Liver (tissue), 9 donors: ENCODE data around the gene SPRN. TPM values are rescaled to one million over a fixed set of nuclear protein-coding genes. Genes with fewer than 3 reads are reported as not detected.
A peak's percentile ranks its signal among the peaks of the same experiment; 100 is the strongest.

ENCODE experiments used
- DNase-seq: peaks from one replicate; pipeline ENCODE4 v3.0.0-alpha.2; 2017; ENCODE audit warnings: low spot score
- H3K27ac ChIP-seq, 2 donors: one replicate each; pipeline ENCODE4 v1.7.0; 2013; ENCODE audit warnings: inconsistent platforms in 2 of 2, low read length in 2 of 2, control low read depth in 1 of 2, low read depth in 1 of 2, mild to moderate bottlenecking in 1 of 2
- H3K27me3 ChIP-seq, 4 donors: one replicate each; pipeline versions ENCODE4 v1.6.1 to v1.7.0; 2013; ENCODE audit warnings: low read length in 3 of 4, inconsistent platforms in 1 of 4, mild to moderate bottlenecking in 1 of 4, moderate library complexity in 1 of 4; ENCODE audit not compliant: control insufficient read depth in 4 of 4, insufficient read depth in 4 of 4
- H3K36me3 ChIP-seq, 4 donors: one replicate each; pipeline versions ENCODE4 v1.6.1 to v1.7.0; 2013; ENCODE audit warnings: low read length in 3 of 4, mild to moderate bottlenecking in 3 of 4, low read depth in 1 of 4, moderate library complexity in 1 of 4; ENCODE audit not compliant: control insufficient read depth in 4 of 4, insufficient read depth in 3 of 4
- H3K4me1 ChIP-seq, 4 donors: one replicate each; pipeline versions ENCODE4 v1.6.1 to v1.7.0; 2013; ENCODE audit warnings: low read length in 3 of 4, mild to moderate bottlenecking in 3 of 4, moderate library complexity in 1 of 4; ENCODE audit not compliant: control insufficient read depth in 4 of 4, insufficient read depth in 4 of 4
- H3K4me3 ChIP-seq, 3 donors: one replicate each; pipeline versions ENCODE4 v1.6.1 to v1.7.0; 2013; ENCODE audit warnings: low read length in 3 of 3, control low read depth in 1 of 3, low read depth in 1 of 3, mild to moderate bottlenecking in 1 of 3
- H3K9ac ChIP-seq, 2 donors: one replicate each; pipeline ENCODE4 v1.7.0; 2013; ENCODE audit warnings: low read length in 2 of 2, mild to moderate bottlenecking in 2 of 2, moderate library complexity in 2 of 2, control low read depth in 1 of 2, low read depth in 1 of 2
- H3K9me3 ChIP-seq, 4 donors: one replicate each; pipeline versions ENCODE4 v1.6.1 to v1.7.0; 2013; ENCODE audit warnings: low read length in 3 of 4; ENCODE audit not compliant: control insufficient read depth in 4 of 4
- EGR1 ChIP-seq, 2 donors: IDR thresholded peaks; 2 replicates each; pipeline ENCODE4 v1.6.1; 2016 to 2018; ENCODE audit warnings: antibody characterized with exemption in 2 of 2, low read depth in 2 of 2
- FOXA1 ChIP-seq: IDR thresholded peaks from 2 replicates; pipeline ENCODE4 v1.6.1; 2016; ENCODE audit warnings: antibody characterized with exemption
- FOXA2 ChIP-seq: IDR thresholded peaks from 2 replicates; pipeline ENCODE4 v1.6.1; 2016; ENCODE audit warnings: antibody characterized with exemption
- HNF4A ChIP-seq, 2 donors: conservative IDR thresholded peaks; 2 replicates each; pipeline ENCODE4 v1.6.1; 2016; ENCODE audit warnings: antibody characterized with exemption in 2 of 2, mild to moderate bottlenecking in 2 of 2
- HNF4G ChIP-seq: IDR thresholded peaks from 2 replicates; pipeline ENCODE4 v1.6.1; 2016; ENCODE audit warnings: antibody characterized with exemption
- NR2F2 ChIP-seq: IDR thresholded peaks from 2 replicates; pipeline ENCODE4 v1.6.1; 2016; ENCODE audit warnings: antibody characterized with exemption
- RAD21 ChIP-seq, 2 donors: IDR thresholded peaks; 2 replicates each; pipeline ENCODE4 v1.6.1; 2016; ENCODE audit warnings: antibody characterized with exemption in 2 of 2, mild to moderate bottlenecking in 2 of 2
- SP1 ChIP-seq: IDR thresholded peaks from 2 replicates; pipeline ENCODE4 v1.6.1; 2018; ENCODE audit warnings: antibody characterized with exemption, mild to moderate bottlenecking
- TAF1 ChIP-seq: conservative IDR thresholded peaks from 2 replicates; pipeline ENCODE4 v1.6.1; 2016; ENCODE audit warnings: antibody characterized with exemption, mild to moderate bottlenecking
- YY1 ChIP-seq: IDR thresholded peaks from 2 replicates; pipeline ENCODE4 v1.6.1; 2016; ENCODE audit warnings: antibody characterized with exemption, mild to moderate bottlenecking
- WGBS: extraction: QIAGEN DNeasy Blood & Tissue Kit; methylation state at CpG from one replicate; pipeline ENCODE4 v1.1.7; 2013; 5-methylcytosine and 5-hydroxymethylcytosine counted together
- polyA plus RNA-seq, 2 donors: library from polyadenylated mRNA; stranded (reverse) in 1 of 2; unstranded in 1 of 2; fragments of 200-250 nt in 1 of 2; fragments of >200 nt in 1 of 2; fragmentation: Nextera tagmentation in 1 of 2; extraction: Ambion mirVana in 1 of 2; gene quantifications; one replicate each; pipeline versions ENCODE4 v1.2.1 to v1.2.3, GENCODE V29; 2013 to 2015
- total RNA-seq, 2 donors: library from RNA; depleted of rRNA; stranded (reverse); fragments of >200 nt; gene quantifications; one replicate each; pipeline ENCODE4 v1.2.3, GENCODE V29; 2014
- TF ChIP-seq, protein P1 (sequence below): IDR thresholded peaks from 2 replicates; pipeline ENCODE4 v1.6.1; 2016; ENCODE audit warnings: antibody characterized with exemption
- TF ChIP-seq, protein P2 (sequence below): fragments of 150-350 bp; IDR thresholded peaks from 2 replicates; pipeline ENCODE4 v1.5.1; 2017; ENCODE audit warnings: improper control_type of control experiment, low read depth, low read length; ENCODE audit not compliant: missing input control
- TF ChIP-seq, protein P3 (sequence below): IDR thresholded peaks from 2 replicates; pipeline ENCODE4 v1.6.1; 2016; ENCODE audit warnings: antibody characterized with exemption
- donor health status: healthy.
- donor health status: healthy.
- donor health status: healthy.
- donor health status: healthy.
- donor health status: healthy.

Gene SPRN
- total and polyA plus RNA-seq, 4 donors: 1.3 to 36.4 TPM; not detected in 2

DNA sequence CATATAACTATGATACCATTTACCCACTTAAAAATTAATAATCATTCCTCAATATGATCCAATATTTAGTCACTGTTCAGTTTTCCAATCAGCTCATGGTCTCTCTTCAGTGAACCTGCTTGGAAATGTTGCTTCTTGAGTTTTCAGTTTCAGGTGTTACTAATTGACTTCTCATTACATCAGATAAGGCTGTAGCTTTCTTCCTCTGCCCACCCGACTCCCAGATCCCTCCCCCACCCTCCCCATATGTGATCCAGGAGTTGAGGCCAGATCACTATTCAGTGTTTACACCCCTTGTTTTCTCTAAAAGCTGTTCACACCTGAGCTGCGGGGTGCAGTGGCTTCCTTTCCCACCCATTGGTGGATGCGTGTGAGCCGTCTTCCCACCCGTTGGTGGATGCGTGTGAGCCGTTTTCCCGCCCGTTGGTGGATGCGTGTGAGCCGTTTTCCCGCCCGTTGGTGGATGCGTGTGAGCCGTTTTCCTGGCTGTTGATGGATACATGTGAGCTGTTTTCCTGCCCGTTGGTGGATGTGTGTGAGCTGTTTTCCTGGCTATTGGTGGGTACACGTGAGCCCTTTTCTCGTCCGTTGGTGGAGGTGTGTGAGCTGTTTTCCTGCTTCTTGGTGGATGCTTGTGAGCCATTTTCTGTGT lies 33.7 kb downstream of the SPRN start:
- peaks cover 0 to 11% (median 6%) of the 10 kb centered on the region in 4 donors for H3K36me3 ChIP-seq
- TF ChIP-seq YY1: no peak
- TF ChIP-seq, protein P1, sequence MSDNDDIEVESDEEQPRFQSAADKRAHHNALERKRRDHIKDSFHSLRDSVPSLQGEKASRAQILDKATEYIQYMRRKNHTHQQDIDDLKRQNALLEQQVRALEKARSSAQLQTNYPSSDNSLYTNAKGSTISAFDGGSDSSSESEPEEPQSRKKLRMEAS: no peak
- no peak for TF ChIP-seq FOXA2
- no peak for TF ChIP-seq HNF4G
- no peaks in the 10 kb centered on the region for H3K9me3 ChIP-seq
- DNase-seq: no peak
- WGBS: 93% methylated on average over 19 of the region's 19 CpGs
- H3K27ac ChIP-seq: no peak overlapping the region
- no peak overlapping the region for H3K4me3 ChIP-seq
- H3K9ac ChIP-seq: no peak overlapping the region
- peaks cover 5 to 15% (median 7%) of the 10 kb centered on the region in 4 donors for H3K4me1 ChIP-seq
- H3K27me3 ChIP-seq: no peaks in the 10 kb centered on the region

DNA sequence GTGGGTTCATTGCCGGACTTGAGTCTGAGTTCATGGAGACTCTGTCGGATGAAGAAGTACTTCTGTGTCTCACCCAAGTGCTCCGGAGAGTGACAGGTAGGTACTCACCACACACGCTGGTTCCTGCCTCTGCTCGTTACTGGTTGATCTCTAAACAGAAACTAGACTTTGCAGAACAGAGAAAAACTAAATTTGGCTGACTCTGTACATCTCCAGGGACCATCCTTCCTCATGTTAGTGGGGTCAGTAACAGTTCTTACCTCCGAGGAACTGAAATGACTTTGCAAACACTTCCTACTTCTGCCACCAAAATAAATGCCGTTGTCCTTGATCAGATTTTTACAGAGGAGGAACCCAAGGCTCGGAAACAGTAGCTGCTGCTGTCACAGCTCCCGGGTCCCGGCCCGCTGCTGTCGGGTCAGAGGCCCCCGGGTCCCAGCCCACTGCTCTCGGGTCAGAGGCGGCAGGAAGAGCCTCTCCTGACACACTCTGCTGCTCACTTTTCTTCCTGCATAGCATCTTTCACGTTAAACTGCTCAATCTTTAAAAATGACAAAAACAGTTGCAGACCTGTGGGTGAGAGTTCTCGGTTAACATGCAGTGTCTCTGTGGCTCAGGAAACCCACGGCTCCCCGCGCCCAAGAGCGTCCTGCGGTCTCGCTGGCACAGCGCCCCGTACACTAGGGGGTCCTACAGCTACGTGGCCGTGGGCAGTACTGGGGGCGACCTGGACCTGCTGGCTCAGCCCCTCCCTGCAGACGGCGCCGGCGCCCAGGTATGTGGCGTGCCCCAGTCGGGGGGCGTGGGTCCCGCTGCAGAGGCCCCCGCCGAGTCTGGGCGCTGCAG lies 35.2 kb downstream of the SPRN start:
- Histone ChIP-seq H3K4me1 (peaks cover 0 to 6% (median 2%) of the 10 kb centered on the region in 4 donors), H3K27me3 (no peaks in the 10 kb centered on the region), H3K27ac (peak overlapping the region in 1 of 2 donors; percentile 28), H3K4me3 (no peak overlapping the region), H3K9me3 (no peaks in the 10 kb centered on the region), H3K36me3 (peaks cover 0 to 17% (median 10%) of the 10 kb centered on the region in 4 donors), H3K9ac (no peak overlapping the region)
- DNase-seq: no peak
- WGBS: 81% methylated on average over 39 of the region's 39 CpGs
- TF ChIP-seq FOXA1: no peak
- TF ChIP-seq FOXA2: no peak
- TF ChIP-seq, protein P2, sequence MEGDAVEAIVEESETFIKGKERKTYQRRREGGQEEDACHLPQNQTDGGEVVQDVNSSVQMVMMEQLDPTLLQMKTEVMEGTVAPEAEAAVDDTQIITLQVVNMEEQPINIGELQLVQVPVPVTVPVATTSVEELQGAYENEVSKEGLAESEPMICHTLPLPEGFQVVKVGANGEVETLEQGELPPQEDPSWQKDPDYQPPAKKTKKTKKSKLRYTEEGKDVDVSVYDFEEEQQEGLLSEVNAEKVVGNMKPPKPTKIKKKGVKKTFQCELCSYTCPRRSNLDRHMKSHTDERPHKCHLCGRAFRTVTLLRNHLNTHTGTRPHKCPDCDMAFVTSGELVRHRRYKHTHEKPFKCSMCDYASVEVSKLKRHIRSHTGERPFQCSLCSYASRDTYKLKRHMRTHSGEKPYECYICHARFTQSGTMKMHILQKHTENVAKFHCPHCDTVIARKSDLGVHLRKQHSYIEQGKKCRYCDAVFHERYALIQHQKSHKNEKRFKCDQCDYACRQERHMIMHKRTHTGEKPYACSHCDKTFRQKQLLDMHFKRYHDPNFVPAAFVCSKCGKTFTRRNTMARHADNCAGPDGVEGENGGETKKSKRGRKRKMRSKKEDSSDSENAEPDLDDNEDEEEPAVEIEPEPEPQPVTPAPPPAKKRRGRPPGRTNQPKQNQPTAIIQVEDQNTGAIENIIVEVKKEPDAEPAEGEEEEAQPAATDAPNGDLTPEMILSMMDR: no peak
- TF ChIP-seq, protein P1: no peak
- no peak for TF ChIP-seq SP1
- TF ChIP-seq, protein P3, sequence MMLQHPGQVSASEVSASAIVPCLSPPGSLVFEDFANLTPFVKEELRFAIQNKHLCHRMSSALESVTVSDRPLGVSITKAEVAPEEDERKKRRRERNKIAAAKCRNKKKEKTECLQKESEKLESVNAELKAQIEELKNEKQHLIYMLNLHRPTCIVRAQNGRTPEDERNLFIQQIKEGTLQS: no peak
- TF ChIP-seq RAD21 (IDR thresholded peaks at IDR 0.05): no peak
- TF ChIP-seq EGR1 (IDR thresholded peaks at IDR 0.05; ENCODE audit: low read depth in 2 of 2): no peak
- no peak for TF ChIP-seq NR2F2
- TF ChIP-seq HNF4G: no peak
- no peak for TF ChIP-seq TAF1
- TF ChIP-seq HNF4A (conservative IDR thresholded peaks at IDR 0.05): no peak
- TF ChIP-seq YY1: no peak
